KG1 (cell line): Measurements from ENCODE around the gene FGF22.
"Not testable (repeated sequence)": the region's sequence is repeated elsewhere in the genome, so short reads cannot be mapped to it uniquely, and the experiment has no call there.

Source experiments
- DNase-seq: peaks from one replicate; lab custom pipeline; 2025; lab: John Stamatoyannopoulos, UW

FGF22 gene

GRCh38 chr19:639253-640160 lies at the start of gene FGF22:
FGF22 (plus strand) TSS chr19:639879; CDS start chr19:639926, 47 bp downstream.
- peak; percentile 51 for DNase-seq

- DNase-seq, result no peak
These were observed 49.3 kb upstream of the FGF22 start for GRCh38 chr19:590396-590745.

GRCh38 chr19:590750-591098 lies 49.0 kb upstream of the FGF22 start:
- DNase-seq, result no peak

- no peak for DNase-seq
These were observed 48.4 kb upstream of the FGF22 start for GRCh38 chr19:591099-591958.

GRCh38 chr19:592101-592500 lies 47.6 kb upstream of the FGF22 start:
- no peak for DNase-seq

- no peak for DNase-seq
These were observed 46.6 kb upstream of the FGF22 start for GRCh38 chr19:593055-593454.

GRCh38 chr19:593505-593904 lies 46.2 kb upstream of the FGF22 start:
- DNase-seq, result no peak

GRCh38 chr19:594265-594870 lies 45.3 kb upstream of the FGF22 start:
- DNase-seq, result no peak

GRCh38 chr19:595326-596262 lies 44.1 kb upstream of the FGF22 start:
- DNase-seq, result no peak

- no peak for DNase-seq
These were observed 43.4 kb upstream of the FGF22 start for GRCh38 chr19:596263-596655.

- no peak for DNase-seq
These were observed 42.0 kb upstream of the FGF22 start for GRCh38 chr19:597406-598315.

- no peak for DNase-seq
These were observed 38.4 kb upstream of the FGF22 start for GRCh38 chr19:601310-601709.

- no peak for DNase-seq
These were observed 37.9 kb upstream of the FGF22 start for GRCh38 chr19:601790-602189.

GRCh38 chr19:602391-603301 lies 37.0 kb upstream of the FGF22 start:
- DNase-seq, result no peak

GRCh38 chr19:603302-603639 lies 36.4 kb upstream of the FGF22 start:
- DNase-seq, result not testable (repeated sequence)

GRCh38 chr19:603779-604178 lies 35.9 kb upstream of the FGF22 start:
- DNase-seq, result not testable (repeated sequence)

GRCh38 chr19:604355-604754 lies 35.3 kb upstream of the FGF22 start:
- no peak for DNase-seq

GRCh38 chr19:605061-605971 lies 34.4 kb upstream of the FGF22 start:
- not testable (repeated sequence) for DNase-seq
